Measurements from ENCODE around the gene PMEPA1.

Gene PMEPA1

DNA sequence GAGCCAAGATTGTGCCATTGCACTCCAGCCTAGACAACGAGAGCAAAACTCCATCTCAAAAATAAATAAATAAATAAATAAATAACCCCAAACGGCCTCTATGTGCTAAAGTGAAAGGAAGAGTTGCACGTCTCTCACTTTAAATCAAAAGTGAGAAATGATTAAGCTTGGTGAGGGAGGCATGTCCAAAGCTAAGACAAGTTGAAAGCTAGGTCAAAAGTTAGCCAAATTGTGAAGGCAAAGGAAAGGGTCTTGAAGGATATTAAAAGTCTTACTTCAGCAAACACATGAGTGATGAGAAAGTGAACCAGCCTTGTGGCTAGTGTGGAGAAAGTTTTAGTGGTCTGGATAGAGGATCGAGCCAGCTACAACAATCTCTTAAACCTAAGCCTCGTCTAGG is 103.9 kb downstream of the PMEPA1 start:
- no peak for DNase-seq (ENCODE audit: low read depth)

DNA sequence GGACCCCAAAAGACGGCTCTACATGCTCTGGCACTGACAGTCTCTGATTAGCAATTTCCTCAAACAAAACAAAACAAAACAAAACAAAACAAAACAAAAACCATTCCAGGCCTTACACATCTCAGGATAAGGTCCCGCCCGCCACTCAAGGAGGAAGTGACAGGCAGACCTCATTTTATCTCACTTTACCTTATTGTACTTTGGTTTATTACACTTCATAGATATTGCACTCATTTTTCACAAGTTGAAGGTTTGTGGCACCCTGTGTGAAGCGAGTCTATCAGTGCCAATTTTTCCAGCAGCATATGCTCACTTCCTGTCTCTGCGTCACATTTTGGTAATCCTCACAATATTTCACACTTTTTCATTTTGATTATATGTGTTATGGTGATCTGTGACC is 104.8 kb downstream of the PMEPA1 start:
- DNase-seq (ENCODE audit: low read depth) = no peak

DNA sequence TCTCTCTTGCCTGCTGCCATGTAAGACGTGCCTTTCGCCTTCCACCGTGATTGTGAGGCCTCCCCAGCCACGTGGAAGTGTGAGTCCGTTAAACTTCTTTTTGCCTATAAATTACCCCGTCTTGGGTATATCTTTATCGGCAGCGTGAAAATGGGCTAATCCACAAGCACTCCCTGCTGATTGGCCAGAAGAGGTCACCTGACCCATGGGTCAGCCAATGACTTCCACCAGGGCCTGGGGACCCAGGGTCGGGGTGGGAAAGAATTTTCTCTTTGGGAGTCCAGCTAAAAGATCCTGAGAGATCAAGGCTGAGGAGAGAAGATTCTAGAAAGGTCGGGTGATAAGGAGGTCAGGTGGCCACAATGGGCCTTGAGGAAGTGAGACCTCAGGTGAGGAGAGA is 106.7 kb downstream of the PMEPA1 start:
- DNase-seq (ENCODE audit: low read depth) = no peak

DNA sequence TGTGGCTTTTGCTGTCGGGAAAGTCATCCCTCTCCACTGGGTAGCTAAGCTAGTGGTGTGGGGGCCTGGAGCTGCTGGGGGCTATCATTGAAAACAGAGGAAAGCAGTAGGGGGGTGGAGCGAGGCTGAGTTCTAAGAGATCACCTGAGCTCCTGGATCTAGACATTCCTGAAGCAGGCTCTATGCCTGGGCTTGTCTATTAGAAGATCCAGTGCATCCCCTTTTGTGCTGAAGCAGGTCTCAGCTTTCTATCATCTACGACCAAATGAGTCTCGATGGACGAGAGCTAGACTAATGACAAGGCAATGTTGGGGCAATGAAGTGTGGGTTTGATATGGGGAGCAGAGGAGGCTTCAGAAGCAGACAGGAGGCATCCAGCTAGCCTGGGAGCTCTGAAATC is 108.1 kb downstream of the PMEPA1 start:
- no peak for DNase-seq (ENCODE audit: low read depth)

DNA sequence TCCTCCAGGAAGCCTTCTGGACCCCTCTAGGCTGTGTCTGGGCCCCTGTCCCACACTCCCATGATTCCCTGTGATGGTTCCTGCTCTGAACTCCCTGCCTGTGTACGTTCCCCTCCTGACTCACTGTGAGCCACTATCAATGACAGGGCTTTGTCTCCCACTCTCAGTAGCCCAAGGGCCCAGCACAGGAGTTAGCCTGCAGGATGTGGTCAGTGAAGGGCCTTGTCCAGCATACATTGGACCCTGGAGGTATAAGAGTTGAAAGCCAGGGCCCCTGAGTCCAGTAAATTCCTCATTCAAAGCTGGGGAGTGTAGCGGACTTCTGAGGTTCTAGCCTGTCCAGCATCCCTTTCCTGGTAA is 108.6 kb downstream of the PMEPA1 start:
- DNase-seq (ENCODE audit: low read depth) = no peak

DNA sequence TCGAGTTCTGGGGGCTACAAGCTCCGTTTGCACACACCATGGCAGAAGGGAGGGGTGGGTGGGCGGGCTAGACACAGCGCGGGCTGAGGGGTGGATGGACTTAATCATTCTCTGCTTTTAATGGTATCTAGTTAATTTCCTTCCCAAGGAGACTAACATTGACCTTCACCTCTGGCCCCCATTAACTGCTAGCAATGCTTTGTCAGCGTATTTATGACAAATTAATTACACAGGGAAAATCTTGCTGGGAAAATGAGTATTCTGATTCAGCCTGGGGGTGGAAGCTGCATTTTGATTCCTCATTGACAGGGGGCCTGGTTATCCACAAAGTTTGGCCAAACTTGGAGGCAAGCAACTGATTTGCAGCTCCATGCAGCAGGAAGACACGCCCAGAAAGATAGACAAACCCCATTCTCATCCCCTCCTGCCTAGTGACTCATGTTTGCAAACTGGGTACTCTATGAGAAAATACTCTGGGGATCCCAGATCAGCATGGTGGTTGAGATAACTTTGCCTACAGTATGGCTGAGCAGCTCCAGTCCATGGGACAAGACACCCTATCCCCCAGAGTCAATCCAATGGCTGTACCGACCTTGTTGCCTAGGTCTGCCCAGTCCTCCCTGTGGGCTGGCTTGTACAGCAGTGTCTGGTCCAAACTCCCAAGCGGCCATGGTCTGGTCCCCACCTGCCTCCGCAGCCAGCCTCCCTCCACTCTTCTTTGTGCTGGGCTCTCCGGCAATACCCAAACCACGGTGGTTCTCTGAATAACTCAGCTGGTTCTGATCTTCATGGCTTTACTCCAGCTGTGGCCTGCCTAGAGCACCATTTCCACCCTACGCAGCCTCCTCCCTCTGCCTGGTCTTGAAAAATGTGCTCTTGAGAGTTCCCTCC is 109.2 kb downstream of the PMEPA1 start:
- no peak for DNase-seq (ENCODE audit: low read depth)

DNA sequence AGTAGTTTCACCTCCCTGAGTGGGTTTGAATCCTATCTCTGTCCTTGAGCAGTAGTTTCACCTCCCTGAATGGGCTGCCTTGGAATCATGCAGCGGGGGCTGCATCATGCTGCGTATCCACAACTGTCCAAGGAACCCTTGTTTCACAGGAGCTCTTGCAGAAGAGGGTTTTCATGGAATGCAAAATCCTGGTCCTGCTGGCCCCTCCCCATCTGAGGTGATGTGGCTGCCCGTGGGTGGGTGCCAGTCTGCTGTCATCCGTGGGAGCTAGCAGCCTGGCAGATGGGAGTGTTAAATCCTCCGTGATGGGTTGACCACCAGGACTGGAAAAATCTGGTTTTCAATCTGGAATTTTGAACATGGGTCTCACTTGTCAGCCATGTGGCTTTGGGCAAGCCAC is 111.3 kb downstream of the PMEPA1 start:
- DNase-seq (ENCODE audit: low read depth) = no peak

All from stimulated activated CD8-positive, alpha-beta memory T cell treated with anti-CD3 and anti-CD28 coated beads, Interleukin-12 subunit alpha, Interleukin-12 subunit beta, amount 100 ng/mL, for 4 hours (primary cell).